ENCODE measurements around the gene BARX2.

GRCh38 chr11:129354691-129355090, 21.0 kb upstream of the BARX2 start:
- TF ChIP-seq CTCF (IDR thresholded peaks at IDR 0.05; ENCODE audit: extremely low read depth in 1 of 2, insufficient read depth in 1 of 2, low read depth in 1 of 2, low read length in 2 of 2) (no peak), POLR2A (IDR thresholded peaks at IDR 0.05; ENCODE audit: low read depth, low read length) (no peak), EZH2 (IDR thresholded peaks at IDR 0.05; ENCODE audit: borderline replicate concordance, low read depth, low read length, severe bottlenecking) (no peak), POLR2AphosphoS5 (IDR thresholded peaks at IDR 0.05; ENCODE audit: insufficient read depth, low read depth, low read length) (no peak), MYC (IDR thresholded peaks at IDR 0.05; ENCODE audit: low read depth, low read length) (no peak), FOS (IDR thresholded peaks at IDR 0.05; ENCODE audit: borderline replicate concordance, insufficient read depth, low read length) (no peak)

All from endothelial cell of umbilical vein (primary cell).